Natural killer cell (primary cell): Measurements from ENCODE around the gene WFDC13. TPM values are rescaled to one million over a fixed set of nuclear protein-coding genes. Genes with fewer than 3 reads are reported as not detected.
"Not testable (repeated sequence)": the region's sequence is repeated elsewhere in the genome, so short reads cannot be mapped to it uniquely, and the experiment has no call there.

Experiments
- ATAC-seq, 3 donors: fragments of 150-1000 bp in 2 of 3; fragments of 200-7000 bp in 1 of 3; cut with Tn5 transposase; 1 replicate in 1 of 3; 2 replicates in 2 of 3; pipeline ENCODE4 v1.10.0; 2021; ENCODE audit warnings: mild to moderate bottlenecking in 2 of 3, moderate library complexity in 2 of 3
- DNase-seq, 2 donors: peaks; one replicate each; pipeline versions ENCODE4 v3.0.0 to v3.0.0-alpha.2; 2013 to 2021; ENCODE audit warnings: mixed read lengths in 1 of 2
- H3K27ac ChIP-seq: one replicate; pipeline ENCODE4 v1.5.1; 2013; ENCODE audit warnings: mild to moderate bottlenecking, low read length
- H3K27me3 ChIP-seq: one replicate; pipeline ENCODE4 v1.6.1; 2013; ENCODE audit warnings: low read length; ENCODE audit not compliant: control insufficient read depth, insufficient read depth
- H3K36me3 ChIP-seq: one replicate; pipeline ENCODE4 v1.6.1; 2013; ENCODE audit warnings: low read length; ENCODE audit not compliant: control insufficient read depth, insufficient read depth
- H3K4me1 ChIP-seq: one replicate; pipeline ENCODE4 v1.6.1; 2013; ENCODE audit warnings: low read length; ENCODE audit not compliant: control insufficient read depth, insufficient read depth
- H3K4me3 ChIP-seq: one replicate; pipeline ENCODE4 v1.5.1; 2013; ENCODE audit warnings: low read length
- H3K9me3 ChIP-seq: one replicate; pipeline ENCODE4 v1.6.1; 2013; ENCODE audit warnings: low read length; ENCODE audit not compliant: control insufficient read depth, insufficient read depth
- H3K27ac Mint-ChIP-seq, 2 donors: one replicate each; pipeline ENCODE4 v1.8.0; 2022; ENCODE audit warnings: mild to moderate bottlenecking in 2 of 2, mixed read lengths in 2 of 2, moderate library complexity in 1 of 2
- H3K27me3 Mint-ChIP-seq, 2 donors: one replicate each; pipeline ENCODE4 v1.8.0; 2022; ENCODE audit warnings: low read depth in 2 of 2, mixed read lengths in 2 of 2
- H3K36me3 Mint-ChIP-seq: one replicate; pipeline ENCODE4 v1.8.0; 2022; ENCODE audit warnings: mixed read lengths
- H3K4me1 Mint-ChIP-seq, 2 donors: one replicate each; pipeline ENCODE4 v1.8.0; 2022; ENCODE audit warnings: mixed read lengths in 2 of 2
- H3K4me3 Mint-ChIP-seq: one replicate; pipeline ENCODE4 v1.8.0; 2022; ENCODE audit warnings: mild to moderate bottlenecking, moderate library complexity, mixed read lengths
- H3K9me3 Mint-ChIP-seq, 2 donors: one replicate each; pipeline ENCODE4 v1.8.0; 2022; ENCODE audit warnings: mixed read lengths in 2 of 2
- CTCF ChIP-seq: fragments of 200-600 bp; IDR thresholded peaks from one replicate; pipeline ENCODE4 v1.8.0; 2022; ENCODE audit warnings: antibody characterized with exemption
- WGBS: methylation state at CpG from one replicate; pipeline ENCODE4 v1.1.7; 2013; ENCODE audit warnings: missing lambda C conversion rate; ENCODE audit not compliant: insufficient coverage; 5-methylcytosine and 5-hydroxymethylcytosine counted together
- intact Hi-C: fragments of 100-400 bp; cut with micrococcal nuclease; formaldehyde crosslinking; loops from one replicate; pipeline ENCODE4 v1.14.2; 2022
- total RNA-seq, 4 donors: library from RNA; stranded (reverse); fragments of 120-200 nt in 1 of 4; gene quantifications; one replicate each; pipeline versions ENCODE4 v1.2.3 to v1.2.4, GENCODE V29; 2013 to 2022

Gene WFDC13
- total RNA-seq, 3 donors from 2014 or later (not counting 1 experiment from before 2014, with no cell fraction given): not detected

GRCh38 chr20:45679650-45680049 lies 22.2 kb upstream of the WFDC13 start:
- Histone ChIP-seq H3K27me3 (peaks cover 2% of the 10 kb centered on the region), H3K4me3 (no peak overlapping the region), H3K4me1 (no peaks in the 10 kb centered on the region), H3K27ac (no peak overlapping the region), H3K9me3 (peaks cover 20% of the 10 kb centered on the region), H3K36me3 (no peaks in the 10 kb centered on the region)
- intact Hi-C loops: no loop called here
- H3K27me3 Mint-ChIP-seq: peaks cover 5 to 30% of the 10 kb centered on the region in 2 donors
- H3K36me3 Mint-ChIP-seq: peaks cover 11% of the 10 kb centered on the region
- no peaks in the 10 kb centered on the region for H3K4me1 Mint-ChIP-seq
- no peak overlapping the region for H3K27ac Mint-ChIP-seq
- peaks cover 2 to 5% of the 10 kb centered on the region in 2 donors for H3K9me3 Mint-ChIP-seq
- DNase-seq (no peak), ATAC-seq (no peak)
- no peak for TF ChIP-seq CTCF
- H3K4me3 Mint-ChIP-seq: no peak overlapping the region

- H3K27me3 ChIP-seq: no peaks in the 10 kb centered on the region
- ATAC-seq (no peak), DNase-seq (no peak)
- no peaks in the 10 kb centered on the region for H3K4me1 ChIP-seq
- intact Hi-C loops: no loop called here
- no peaks in the 10 kb centered on the region for H3K9me3 ChIP-seq
- H3K27me3 Mint-ChIP-seq: peaks cover 3 to 13% of the 10 kb centered on the region in 2 donors
- TF ChIP-seq CTCF: no peak
- no peaks in the 10 kb centered on the region for H3K36me3 ChIP-seq
- 66% methylated on average over 3 of the region's 3 CpGs for WGBS
- H3K36me3 Mint-ChIP-seq: no peaks in the 10 kb centered on the region
- H3K27ac ChIP-seq: no peak overlapping the region
- peaks cover 0 to 2% of the 10 kb centered on the region in 2 donors for H3K9me3 Mint-ChIP-seq
- no peak overlapping the region for H3K27ac Mint-ChIP-seq
- no peaks in the 10 kb centered on the region for H3K4me1 Mint-ChIP-seq
- no peak overlapping the region for H3K4me3 Mint-ChIP-seq
- H3K4me3 ChIP-seq: no peak overlapping the region
Measured at GRCh38 chr20:45685896-45686295, 15.9 kb upstream of the WFDC13 start.

- 90% methylated on average over 12 of the region's 12 CpGs for WGBS
- H3K27me3 Mint-ChIP-seq: peaks cover 14 to 34% of the 10 kb centered on the region in 2 donors
- H3K4me3 Mint-ChIP-seq: not testable (repeated sequence)
Measured at GRCh38 chr20:45693346-45693745, 8.5 kb upstream of the WFDC13 start.

GRCh38 chr20:45695496-45695895 lies 6.3 kb upstream of the WFDC13 start:
- no peaks in the 10 kb centered on the region for H3K36me3 ChIP-seq
- 100% methylated on average over 2 of the region's 2 CpGs for WGBS
- intact Hi-C loops: no loop called here
- ATAC-seq: no peak
- no peaks in the 10 kb centered on the region for H3K4me1 Mint-ChIP-seq
- no peaks in the 10 kb centered on the region for H3K4me1 ChIP-seq
- peaks cover 2% of the 10 kb centered on the region for H3K27me3 ChIP-seq
- no peaks in the 10 kb centered on the region for H3K36me3 Mint-ChIP-seq
- no peak overlapping the region for H3K27ac ChIP-seq
- TF ChIP-seq CTCF: no peak
- H3K9me3 Mint-ChIP-seq: peaks cover 0 to 2% of the 10 kb centered on the region in 2 donors
- no peak overlapping the region for H3K27ac Mint-ChIP-seq
- no peak for DNase-seq
- no peak overlapping the region for H3K4me3 Mint-ChIP-seq
- no peak overlapping the region for H3K4me3 ChIP-seq
- peaks cover 14 to 33% of the 10 kb centered on the region in 2 donors for H3K27me3 Mint-ChIP-seq
- H3K9me3 ChIP-seq: no peaks in the 10 kb centered on the region

More at GRCh38 chr20:45693346-45693745, 8.5 kb upstream of the WFDC13 start:
- H3K27me3 ChIP-seq, H3K4me3 ChIP-seq, H3K9me3 ChIP-seq, H3K4me1 Mint-ChIP-seq, ATAC-seq, H3K36me3 Mint-ChIP-seq, DNase-seq, intact Hi-C loops, H3K27ac Mint-ChIP-seq, H3K27ac ChIP-seq, H3K36me3 ChIP-seq, H3K4me1 ChIP-seq, H3K9me3 Mint-ChIP-seq: not testable (repeated sequence)
